Measurements from ENCODE around the gene C1QTNF12. TPM values are rescaled to one million over a fixed set of nuclear protein-coding genes. Genes with fewer than 3 reads are reported as not detected.
"Not testable (repeated sequence)": the region's sequence is repeated elsewhere in the genome, so short reads cannot be mapped to it uniquely, and the experiment has no call there.

Gene C1QTNF12
- total RNA-seq, 1 donor from 2014 or later = 1.3 TPM

DNA sequence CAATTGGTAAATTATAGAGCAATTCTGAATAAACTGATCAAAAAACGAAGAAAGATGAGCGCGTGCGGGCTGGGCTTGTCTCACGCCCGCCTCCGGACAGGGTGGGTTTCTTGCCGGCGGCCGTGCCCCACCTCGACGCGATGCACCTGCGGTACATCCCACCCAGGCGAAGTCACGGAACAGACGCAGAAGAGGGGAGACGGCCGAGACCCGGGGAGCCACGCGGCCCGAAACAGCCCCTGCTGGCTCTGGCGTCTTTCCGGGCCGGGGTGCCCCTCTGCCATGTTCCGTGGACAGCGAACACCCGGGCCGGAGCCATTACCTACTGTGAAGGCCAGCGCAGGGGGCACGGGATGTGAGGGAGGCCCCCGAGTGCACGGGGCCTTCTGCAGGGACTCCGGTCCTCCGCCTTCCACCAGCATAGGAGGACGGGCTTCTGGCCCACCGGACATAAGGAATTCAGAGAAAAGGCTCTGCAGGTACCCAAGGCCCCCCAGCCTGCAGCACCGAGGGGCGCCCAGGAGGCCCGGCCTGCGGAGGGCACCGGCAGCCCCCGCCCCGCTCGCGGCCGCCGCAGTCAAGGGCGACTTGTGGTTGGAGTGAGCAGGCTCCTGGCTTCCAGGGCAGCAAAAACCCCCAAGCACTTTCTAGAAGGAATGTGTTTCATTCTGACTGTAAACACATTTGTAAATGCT lies 7.6 kb upstream of the C1QTNF12 start:
- Histone ChIP-seq H3K4me3 (ENCODE audit: low read depth, low read length) (no peak overlapping the region), H3K27me3 (ENCODE audit: control insufficient read depth, insufficient read depth, low read length) (no peaks in the 10 kb centered on the region), H3K36me3 (ENCODE audit: control insufficient read depth, insufficient read depth, low read length) (peaks cover 10% of the 10 kb centered on the region)
- FAIRE-seq (no peak), DNase-seq (ENCODE audit: low read depth) (no peak)
- TF ChIP-seq, protein P1, sequence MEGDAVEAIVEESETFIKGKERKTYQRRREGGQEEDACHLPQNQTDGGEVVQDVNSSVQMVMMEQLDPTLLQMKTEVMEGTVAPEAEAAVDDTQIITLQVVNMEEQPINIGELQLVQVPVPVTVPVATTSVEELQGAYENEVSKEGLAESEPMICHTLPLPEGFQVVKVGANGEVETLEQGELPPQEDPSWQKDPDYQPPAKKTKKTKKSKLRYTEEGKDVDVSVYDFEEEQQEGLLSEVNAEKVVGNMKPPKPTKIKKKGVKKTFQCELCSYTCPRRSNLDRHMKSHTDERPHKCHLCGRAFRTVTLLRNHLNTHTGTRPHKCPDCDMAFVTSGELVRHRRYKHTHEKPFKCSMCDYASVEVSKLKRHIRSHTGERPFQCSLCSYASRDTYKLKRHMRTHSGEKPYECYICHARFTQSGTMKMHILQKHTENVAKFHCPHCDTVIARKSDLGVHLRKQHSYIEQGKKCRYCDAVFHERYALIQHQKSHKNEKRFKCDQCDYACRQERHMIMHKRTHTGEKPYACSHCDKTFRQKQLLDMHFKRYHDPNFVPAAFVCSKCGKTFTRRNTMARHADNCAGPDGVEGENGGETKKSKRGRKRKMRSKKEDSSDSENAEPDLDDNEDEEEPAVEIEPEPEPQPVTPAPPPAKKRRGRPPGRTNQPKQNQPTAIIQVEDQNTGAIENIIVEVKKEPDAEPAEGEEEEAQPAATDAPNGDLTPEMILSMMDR (IDR thresholded peaks at IDR 0.05; ENCODE audit: insufficient read depth, low read length, severe bottlenecking) = no peak

DNA sequence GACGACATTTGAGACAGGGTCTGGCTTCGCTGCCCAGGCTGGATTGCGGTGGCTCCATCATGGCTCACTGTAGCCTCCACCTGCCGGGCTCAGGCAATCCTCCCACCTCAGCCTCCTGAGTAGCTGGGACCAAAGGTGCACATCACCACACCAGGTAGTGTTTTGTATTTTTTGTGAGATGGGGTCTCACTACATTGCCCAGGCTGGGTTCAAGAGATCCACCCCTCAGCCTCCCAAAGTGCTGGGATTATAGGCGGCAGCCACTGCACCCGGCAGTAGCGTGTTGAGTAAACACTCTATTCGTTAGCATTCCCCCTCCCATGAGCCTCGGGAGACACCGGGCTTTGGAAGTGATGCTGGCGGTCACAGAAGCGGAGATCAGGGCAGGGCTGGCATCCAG lies 6.8 kb upstream of the C1QTNF12 start:
- Histone ChIP-seq H3K36me3 (ENCODE audit: control insufficient read depth, insufficient read depth, low read length) (peaks cover 9% of the 10 kb centered on the region), H3K27me3 (ENCODE audit: control insufficient read depth, insufficient read depth, low read length) (no peaks in the 10 kb centered on the region), H3K4me3 (ENCODE audit: low read depth, low read length) (no peak overlapping the region)
- TF ChIP-seq, protein P1 (IDR thresholded peaks at IDR 0.05; ENCODE audit: insufficient read depth, low read length, severe bottlenecking) = no peak
- no peak for FAIRE-seq
- no peak for DNase-seq (ENCODE audit: low read depth)

DNA sequence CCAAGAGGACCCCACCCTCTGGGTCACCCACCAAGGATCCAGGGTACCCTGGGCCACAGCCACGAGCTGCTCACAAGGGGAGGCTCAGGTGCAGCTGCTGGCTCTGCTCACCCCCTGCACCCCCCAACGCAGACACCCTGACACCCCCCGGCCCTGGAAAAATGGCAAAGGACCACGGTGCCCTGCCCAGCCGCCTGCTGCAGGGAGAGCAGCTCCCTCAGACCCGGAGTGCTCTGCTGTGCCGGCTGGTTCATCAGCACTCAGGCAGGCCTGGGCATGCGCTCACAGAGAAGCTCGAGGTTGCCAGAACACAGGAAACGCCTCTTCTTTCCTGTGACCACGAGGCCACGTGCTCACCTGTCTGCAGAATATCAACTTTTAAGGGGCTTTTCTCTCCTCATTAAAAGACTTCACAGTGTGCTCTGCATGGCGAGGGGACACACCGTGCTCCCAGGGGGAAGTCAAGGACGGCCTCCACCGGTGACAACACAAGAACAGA lies 4.3 kb upstream of the C1QTNF12 start:
- TF ChIP-seq, protein P1 (IDR thresholded peaks at IDR 0.05; ENCODE audit: insufficient read depth, low read length, severe bottlenecking) = no peak
- H3K36me3 ChIP-seq (ENCODE audit: control insufficient read depth, insufficient read depth, low read length) = peaks cover 8% of the 10 kb centered on the region
- peak; percentile 87 for DNase-seq (ENCODE audit: low read depth)
- no peaks in the 10 kb centered on the region for H3K27me3 ChIP-seq (ENCODE audit: control insufficient read depth, insufficient read depth, low read length)
- no peak overlapping the region for H3K4me3 ChIP-seq (ENCODE audit: low read depth, low read length)
- FAIRE-seq = peak; percentile 66

DNA sequence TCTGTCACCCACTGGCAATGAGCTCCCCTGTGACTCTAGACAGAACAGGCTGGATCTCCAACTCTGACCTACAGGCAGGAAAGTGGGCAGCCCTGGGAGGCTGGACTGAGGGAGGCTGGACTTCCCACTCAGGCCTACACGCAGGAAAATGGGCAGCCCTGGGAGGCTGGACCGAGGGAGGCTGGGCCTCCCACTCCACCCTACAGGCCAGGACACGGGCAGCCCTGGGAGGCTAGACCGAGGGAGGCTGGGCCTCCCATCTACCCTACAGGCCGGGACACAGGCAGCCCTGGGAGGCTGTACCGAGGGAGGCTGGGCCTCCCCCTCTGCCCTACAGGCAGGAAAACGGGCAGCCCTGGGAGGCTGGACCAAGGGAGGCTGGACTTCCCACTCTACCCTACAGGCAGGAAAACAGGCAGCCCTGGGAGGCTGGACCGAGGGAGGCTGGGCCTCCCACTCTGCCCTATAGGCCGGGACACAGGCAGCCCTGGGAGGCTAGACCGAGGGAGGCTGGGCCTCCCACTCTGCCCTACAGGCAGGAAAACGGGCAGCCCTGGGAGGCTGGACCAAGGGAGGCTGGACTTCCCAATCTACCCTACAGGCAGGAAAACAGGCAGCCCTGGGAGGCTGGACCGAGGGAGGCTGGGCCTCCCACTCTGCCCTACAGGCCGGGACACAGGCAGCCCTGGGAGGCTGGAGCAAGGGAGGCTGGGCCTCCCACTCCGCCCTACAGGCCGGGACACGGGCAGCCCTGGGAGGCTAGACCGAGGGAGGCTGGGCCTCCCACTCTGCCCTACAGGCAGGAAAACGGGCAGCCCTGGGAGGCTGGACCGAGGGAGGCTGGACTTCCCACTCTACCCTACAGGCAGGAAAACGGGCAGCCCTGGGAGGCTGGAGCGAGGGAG lies 1.7 kb upstream of the C1QTNF12 start:
- not testable (repeated sequence) for FAIRE-seq; H3K4me3 ChIP-seq (ENCODE audit: low read depth, low read length); DNase-seq (ENCODE audit: low read depth); H3K36me3 ChIP-seq (ENCODE audit: control insufficient read depth, insufficient read depth, low read length); H3K27me3 ChIP-seq (ENCODE audit: control insufficient read depth, insufficient read depth, low read length)

- Histone ChIP-seq H3K27me3 (ENCODE audit: control insufficient read depth, insufficient read depth, low read length) (no peaks in the 10 kb centered on the region), H3K36me3 (ENCODE audit: control insufficient read depth, insufficient read depth, low read length) (no peaks in the 10 kb centered on the region), H3K4me3 (ENCODE audit: low read depth, low read length) (no peak overlapping the region)
- TF ChIP-seq, protein P1 (IDR thresholded peaks at IDR 0.05; ENCODE audit: insufficient read depth, low read length, severe bottlenecking) = no peak
- no peak for FAIRE-seq
- DNase-seq (ENCODE audit: low read depth) = no peak
Measured at GRCh38 chr1:1247341-1247913, 905 bp upstream of the C1QTNF12 start.

Measured in bronchial epithelial cell (primary cell).